ENCODE data around the gene MAPK12.

DNA sequence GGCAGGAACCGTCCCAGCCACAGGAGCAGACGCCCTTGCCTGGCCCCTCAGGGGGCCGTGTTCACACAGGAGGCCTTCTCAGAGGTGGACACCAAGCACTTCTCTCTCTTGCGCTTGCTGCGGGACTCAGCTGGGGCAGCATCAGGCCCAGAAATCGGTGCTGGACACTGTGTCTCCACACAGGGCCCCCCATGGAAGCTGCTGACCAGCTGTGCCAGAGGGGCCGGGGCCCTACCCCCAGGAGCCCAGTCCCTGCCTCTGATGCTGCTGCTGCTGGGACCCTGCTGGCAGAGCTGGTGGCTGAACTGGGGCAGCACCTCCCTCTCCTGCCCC, 42.0 kb upstream of the MAPK12 start:
- TF ChIP-seq, protein P1, sequence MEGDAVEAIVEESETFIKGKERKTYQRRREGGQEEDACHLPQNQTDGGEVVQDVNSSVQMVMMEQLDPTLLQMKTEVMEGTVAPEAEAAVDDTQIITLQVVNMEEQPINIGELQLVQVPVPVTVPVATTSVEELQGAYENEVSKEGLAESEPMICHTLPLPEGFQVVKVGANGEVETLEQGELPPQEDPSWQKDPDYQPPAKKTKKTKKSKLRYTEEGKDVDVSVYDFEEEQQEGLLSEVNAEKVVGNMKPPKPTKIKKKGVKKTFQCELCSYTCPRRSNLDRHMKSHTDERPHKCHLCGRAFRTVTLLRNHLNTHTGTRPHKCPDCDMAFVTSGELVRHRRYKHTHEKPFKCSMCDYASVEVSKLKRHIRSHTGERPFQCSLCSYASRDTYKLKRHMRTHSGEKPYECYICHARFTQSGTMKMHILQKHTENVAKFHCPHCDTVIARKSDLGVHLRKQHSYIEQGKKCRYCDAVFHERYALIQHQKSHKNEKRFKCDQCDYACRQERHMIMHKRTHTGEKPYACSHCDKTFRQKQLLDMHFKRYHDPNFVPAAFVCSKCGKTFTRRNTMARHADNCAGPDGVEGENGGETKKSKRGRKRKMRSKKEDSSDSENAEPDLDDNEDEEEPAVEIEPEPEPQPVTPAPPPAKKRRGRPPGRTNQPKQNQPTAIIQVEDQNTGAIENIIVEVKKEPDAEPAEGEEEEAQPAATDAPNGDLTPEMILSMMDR (IDR thresholded peaks at IDR 0.05): no peak
- no peak for TF ChIP-seq POLR2A (IDR thresholded peaks at IDR 0.05)

Data from Peyer's patch (tissue), 4 donors.